Mononuclear cell (primary cell): ENCODE measurements around the gene SRR. TPM values are rescaled to one million over a fixed set of nuclear protein-coding genes. Genes with fewer than 3 reads are reported as not detected.
"Not testable (repeated sequence)": the region's sequence is repeated elsewhere in the genome, so short reads cannot be mapped to it uniquely, and the experiment has no call there.

ENCODE experiments used
- H3K27me3 ChIP-seq: 2 replicates; pipeline ENCODE4 v1.6.0; 2011; ENCODE audit warnings: low read length, control low read depth; ENCODE audit not compliant: insufficient read depth
- H3K4me1 ChIP-seq: 2 replicates; pipeline ENCODE4 v1.5.1; 2011; ENCODE audit warnings: mild to moderate bottlenecking, low read length, control low read depth; ENCODE audit not compliant: insufficient read depth
- H3K4me3 ChIP-seq: 2 replicates; pipeline ENCODE4 v1.5.1; 2011; ENCODE audit warnings: mild to moderate bottlenecking, low read length, moderate library complexity
- H3K9me3 ChIP-seq: 2 replicates; pipeline ENCODE4 v1.5.1; 2011; ENCODE audit warnings: low read depth, mild to moderate bottlenecking, control low read depth, low read length
- total RNA-seq: library from RNA; depleted of rRNA; stranded (reverse); fragments of >200 nt; gene quantifications from one replicate; pipeline ENCODE4 v1.2.3, GENCODE V29; 2012

SRR gene
- total RNA-seq, 1 donor: 2.1 TPM

DNA sequence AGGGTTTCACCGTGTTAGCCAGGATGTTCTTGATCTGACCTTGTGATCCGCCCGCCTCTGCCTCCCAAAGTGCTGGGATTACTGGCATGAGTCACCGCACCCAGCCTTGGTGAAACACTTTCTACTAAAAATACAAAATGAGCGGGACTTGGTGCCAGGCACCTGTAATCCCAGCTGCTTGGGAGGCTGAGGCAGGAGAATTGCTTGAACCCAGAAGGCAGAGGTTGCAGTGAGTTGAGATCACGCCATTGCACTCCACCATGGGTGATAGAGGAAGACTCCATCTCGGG lies 13.1 kb downstream of the SRR start:
- H3K4me1 ChIP-seq, H3K27me3 ChIP-seq, H3K9me3 ChIP-seq, H3K4me3 ChIP-seq: not testable (repeated sequence)

DNA sequence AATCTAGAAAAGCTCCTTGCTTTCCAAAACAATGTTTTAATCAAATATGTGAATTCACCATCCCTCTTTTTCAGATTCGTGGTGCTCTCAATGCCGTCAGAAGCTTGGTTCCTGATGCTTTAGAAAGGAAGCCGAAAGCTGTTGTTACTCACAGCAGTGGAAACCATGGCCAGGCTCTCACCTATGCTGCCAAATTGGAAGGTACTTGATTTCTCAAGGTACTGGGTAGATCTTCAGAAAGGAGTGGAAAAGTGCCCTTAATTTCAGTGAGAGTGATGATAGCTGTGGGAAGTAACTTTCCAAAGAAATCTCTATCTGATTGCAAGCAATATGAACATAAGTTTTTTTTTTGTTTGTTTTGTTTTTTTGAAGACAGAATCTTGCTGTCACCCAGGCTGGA lies 14.0 kb downstream of the SRR start:
- Histone ChIP-seq H3K27me3 (no peaks in the 10 kb centered on the region), H3K4me1 (no peaks in the 10 kb centered on the region), H3K4me3 (no peak overlapping the region), H3K9me3 (no peaks in the 10 kb centered on the region)

DNA sequence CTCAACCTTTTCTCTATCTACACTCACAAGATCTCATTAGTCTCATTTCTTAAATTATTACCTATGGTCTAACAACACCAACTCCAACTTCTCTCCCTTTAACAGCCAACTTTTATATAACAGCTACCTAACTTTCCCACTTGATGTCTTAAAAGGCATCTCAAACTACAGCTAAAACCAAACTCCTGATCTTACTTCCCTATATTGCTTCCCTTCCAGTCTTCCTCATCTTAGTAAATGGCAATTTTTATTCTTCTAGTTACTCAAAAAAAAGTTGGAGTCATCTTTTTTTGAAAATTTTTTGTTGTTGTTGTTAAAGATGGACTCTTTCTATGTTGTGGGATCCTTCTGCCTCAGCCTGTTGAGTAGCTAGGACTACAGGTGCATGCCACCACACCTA lies 15.3 kb downstream of the SRR start:
- Histone ChIP-seq H3K4me1 (no peaks in the 10 kb centered on the region), H3K9me3 (no peaks in the 10 kb centered on the region), H3K4me3 (no peak overlapping the region), H3K27me3 (no peaks in the 10 kb centered on the region)

DNA sequence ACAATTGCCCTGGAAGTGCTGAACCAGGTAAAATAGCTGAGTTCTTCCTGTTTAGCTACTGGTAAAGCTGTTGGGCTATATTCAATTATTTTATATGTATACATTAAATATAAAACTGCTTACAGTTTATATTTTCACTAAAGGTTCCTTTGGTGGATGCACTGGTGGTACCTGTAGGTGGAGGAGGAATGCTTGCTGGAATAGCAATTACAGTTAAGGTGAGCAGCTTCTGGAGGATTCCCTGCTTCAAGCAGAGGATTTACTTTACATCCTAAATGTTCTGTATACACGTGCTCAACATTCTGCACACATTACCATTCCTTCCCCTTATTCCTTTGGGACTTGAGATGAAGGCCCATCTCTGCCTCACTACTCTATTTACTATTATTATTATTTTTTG lies 17.6 kb downstream of the SRR start:
- Histone ChIP-seq H3K4me1 (no peaks in the 10 kb centered on the region), H3K9me3 (no peaks in the 10 kb centered on the region), H3K4me3 (no peak overlapping the region), H3K27me3 (no peaks in the 10 kb centered on the region)

DNA sequence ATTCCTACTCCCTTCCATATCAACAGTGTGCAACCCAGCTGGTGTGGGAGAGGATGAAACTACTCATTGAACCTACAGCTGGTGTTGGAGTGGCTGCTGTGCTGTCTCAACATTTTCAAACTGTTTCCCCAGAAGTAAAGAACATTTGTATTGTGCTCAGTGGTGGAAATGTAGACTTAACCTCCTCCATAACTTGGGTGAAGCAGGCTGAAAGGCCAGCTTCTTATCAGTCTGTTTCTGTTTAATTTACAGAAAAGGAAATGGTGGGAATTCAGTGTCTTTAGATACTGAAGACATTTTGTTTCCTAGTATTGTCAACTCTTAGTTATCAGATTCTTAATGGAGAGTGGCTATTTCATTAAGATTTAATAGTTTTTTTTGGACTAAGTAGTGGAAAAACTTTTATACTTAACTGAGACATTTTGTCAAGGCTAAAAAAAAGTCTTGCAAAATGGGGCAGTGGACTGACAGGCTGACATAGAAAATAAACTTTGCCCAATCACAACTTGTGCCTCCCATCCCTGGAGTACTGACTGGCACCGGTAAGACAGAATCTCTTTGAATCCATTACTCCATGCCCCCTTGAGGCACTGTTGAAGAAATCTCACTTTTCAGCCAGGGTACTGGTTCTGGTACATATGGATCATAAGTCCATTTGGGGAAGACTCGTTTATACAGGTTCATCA lies 20.0 kb downstream of the SRR start:
- Histone ChIP-seq H3K9me3 (no peaks in the 10 kb centered on the region), H3K27me3 (no peaks in the 10 kb centered on the region), H3K4me1 (no peaks in the 10 kb centered on the region), H3K4me3 (no peak overlapping the region)

DNA sequence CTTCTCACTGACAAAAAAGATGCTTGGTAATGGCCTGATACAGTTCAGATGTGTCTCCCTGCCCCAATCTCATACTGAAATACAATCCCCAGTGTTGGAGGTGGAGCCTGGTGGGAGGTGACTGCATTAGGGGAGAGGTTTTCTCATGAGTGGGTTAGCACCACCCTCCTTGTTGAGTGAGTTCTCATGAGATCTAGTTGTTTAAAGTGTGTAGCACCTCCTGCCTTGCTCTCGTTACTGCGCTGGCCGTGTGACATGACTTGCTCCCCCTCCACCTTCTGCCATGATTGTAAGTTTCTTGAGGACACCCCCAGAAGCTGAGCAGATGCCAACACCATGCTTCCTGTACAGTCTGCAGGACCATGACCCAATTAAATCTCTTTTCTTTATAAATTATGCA lies 27.6 kb downstream of the SRR start:
- Histone ChIP-seq H3K9me3 (no peaks in the 10 kb centered on the region), H3K27me3 (no peaks in the 10 kb centered on the region), H3K4me3 (no peak overlapping the region), H3K4me1 (peaks cover 10% of the 10 kb centered on the region)

DNA sequence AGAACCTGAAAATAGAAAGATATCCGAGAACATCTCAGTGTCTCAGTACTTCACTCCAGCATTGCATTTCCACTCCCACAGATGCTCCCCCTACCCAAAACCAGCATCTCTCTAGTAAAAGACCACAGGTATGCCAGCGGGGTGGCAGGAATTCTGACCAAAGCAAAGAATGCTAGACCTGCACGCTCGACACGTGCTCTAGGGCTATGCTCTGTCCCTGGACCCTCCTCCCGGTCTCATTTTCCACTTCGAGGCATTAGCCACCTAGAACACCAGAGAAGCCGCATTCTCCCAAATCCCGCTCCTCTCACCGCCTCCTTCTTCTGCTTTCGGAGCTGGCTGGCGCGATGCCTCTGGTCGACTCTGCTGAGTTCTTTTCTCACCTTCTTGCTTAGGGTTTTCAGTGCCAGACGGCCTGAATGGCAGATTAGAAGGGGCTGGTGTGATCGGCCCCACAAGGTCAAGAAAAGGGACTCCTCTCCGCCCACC lies 32.0 kb downstream of the SRR start:
- no peaks in the 10 kb centered on the region for H3K27me3 ChIP-seq
- peaks cover 15% of the 10 kb centered on the region for H3K4me1 ChIP-seq
- H3K9me3 ChIP-seq: no peaks in the 10 kb centered on the region
- peak overlapping the region; percentile 87 for H3K4me3 ChIP-seq

DNA sequence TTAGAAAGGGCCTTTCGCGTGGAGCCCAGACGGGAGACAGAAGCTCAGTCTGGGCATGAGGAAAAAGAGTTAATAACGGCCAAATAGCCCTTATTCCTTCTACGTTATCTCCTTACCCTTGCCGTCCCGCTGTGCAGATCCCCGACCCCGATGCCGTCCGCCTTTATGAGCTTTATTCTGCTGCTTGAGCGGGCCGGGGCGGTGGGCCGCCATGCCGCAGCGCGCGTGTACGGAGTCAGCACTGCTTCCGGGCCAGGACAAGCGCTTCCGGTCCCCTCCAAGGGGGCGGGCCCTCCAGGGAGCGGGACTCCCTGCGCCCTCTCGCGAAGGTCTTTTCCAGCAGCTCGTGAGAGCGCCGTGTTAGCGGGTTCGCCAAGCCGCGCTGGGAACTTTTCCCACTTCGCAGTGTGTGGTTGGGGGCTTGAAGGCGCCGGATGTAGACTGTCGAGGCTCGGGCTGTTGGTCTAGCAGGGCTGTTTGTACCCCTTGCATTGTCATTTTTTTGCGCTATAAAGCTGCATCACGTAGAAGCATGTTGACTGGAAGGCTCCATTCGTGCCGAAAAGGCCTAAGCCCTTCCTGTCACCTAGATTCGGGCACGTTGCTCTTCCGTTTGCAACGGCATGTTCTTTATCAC lies 32.6 kb downstream of the SRR start, which contains the start of gene TSR1:
Gene TSR1 (minus strand): TSS at position 243 of the 637 bp plus-strand sequence. CDS start 30 bp downstream, at position 213.
- no peaks in the 10 kb centered on the region for H3K27me3 ChIP-seq
- H3K4me3 ChIP-seq: peak within 1 kb of the TSS; percentile 87
- peaks cover 15% of the 10 kb centered on the region for H3K4me1 ChIP-seq
- no peaks in the 10 kb centered on the region for H3K9me3 ChIP-seq

DNA sequence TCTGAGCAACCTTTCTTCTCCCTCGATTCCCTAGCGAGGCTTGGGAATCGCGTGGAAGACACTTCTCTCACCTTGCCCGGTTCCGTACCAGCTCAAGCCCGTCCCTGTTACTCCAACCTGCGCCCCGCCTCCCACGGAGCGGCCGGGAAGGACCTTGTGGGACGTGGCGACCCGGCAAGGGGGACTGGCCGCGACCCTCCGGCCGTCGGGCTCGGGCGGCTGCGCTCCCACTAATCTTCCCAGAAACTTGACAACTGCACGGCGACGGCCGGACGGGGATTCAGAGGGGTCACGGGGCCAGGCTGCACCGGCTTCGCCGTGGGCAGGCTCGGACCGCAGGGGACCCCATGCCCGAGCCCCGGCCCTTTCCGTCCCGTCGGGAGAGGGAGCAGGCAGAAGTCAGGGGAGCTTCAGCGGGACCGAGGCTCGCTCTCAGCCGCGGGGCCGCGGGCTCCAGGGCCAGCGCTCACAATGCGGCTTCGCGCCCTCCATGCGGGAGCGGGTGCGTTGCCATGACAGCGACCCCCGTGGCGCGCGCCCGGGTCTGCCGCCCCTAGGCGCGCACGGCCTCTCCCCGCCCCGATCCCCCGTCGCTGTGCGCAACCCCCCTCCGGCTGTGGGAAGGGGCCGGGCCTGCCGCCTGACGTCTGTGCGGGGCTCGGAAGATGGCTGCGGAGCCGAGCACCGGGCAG lies 33.2 kb downstream of the SRR start, which contains the start of gene SGSM2:
Gene SGSM2 (plus strand): TSS at position 650 of the 692 bp plus-strand sequence. CDS start 188 bp downstream, outside the sequence.
- no peaks in the 10 kb centered on the region for H3K9me3 ChIP-seq
- peaks cover 15% of the 10 kb centered on the region for H3K4me1 ChIP-seq
- H3K4me3 ChIP-seq: peak within 1 kb of the TSS; percentile 87
- no peaks in the 10 kb centered on the region for H3K27me3 ChIP-seq

DNA sequence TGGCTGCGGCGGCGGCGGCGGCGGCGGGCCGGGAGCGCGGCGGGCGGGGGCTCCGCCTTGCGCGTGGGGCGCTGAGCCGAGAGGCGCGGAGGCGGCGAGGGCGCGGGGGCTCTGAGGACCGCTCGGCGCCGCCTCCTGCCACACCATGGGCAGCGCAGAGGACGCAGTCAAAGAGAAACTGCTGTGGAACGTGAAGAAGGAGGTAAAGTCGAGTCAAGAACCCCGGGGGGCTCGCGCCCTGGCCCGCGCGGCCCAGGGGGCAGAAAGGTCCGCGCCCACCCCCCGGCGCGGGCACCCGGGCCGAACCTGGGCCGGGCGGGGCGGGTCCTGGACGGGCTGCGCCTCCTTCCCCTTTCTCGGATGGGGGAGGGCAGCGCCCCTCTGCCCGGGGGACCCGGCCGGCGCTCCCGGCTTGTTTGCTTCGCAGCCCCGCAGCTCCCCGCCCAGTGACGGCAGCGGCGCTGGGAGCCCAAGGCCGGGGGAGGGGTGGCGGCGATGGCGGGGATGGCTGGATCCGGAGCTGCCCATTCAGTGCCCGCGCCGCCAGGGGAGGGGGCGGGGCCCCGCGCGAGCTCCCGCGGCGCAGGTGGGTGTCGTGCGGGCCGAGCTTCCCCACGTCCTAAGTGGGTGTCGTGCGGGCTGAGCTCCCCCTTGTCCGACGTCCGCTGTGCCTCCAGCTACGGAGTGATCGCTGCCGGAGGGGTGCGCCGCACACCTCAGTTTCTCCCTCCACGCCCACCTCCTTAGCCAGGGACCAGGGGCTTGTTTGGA lies 34.0 kb downstream of the SRR start:
- H3K27me3 ChIP-seq: no peaks in the 10 kb centered on the region
- H3K4me3 ChIP-seq: peak overlapping the region; percentile 87
- H3K9me3 ChIP-seq: no peaks in the 10 kb centered on the region
- H3K4me1 ChIP-seq: peaks cover 15% of the 10 kb centered on the region

DNA sequence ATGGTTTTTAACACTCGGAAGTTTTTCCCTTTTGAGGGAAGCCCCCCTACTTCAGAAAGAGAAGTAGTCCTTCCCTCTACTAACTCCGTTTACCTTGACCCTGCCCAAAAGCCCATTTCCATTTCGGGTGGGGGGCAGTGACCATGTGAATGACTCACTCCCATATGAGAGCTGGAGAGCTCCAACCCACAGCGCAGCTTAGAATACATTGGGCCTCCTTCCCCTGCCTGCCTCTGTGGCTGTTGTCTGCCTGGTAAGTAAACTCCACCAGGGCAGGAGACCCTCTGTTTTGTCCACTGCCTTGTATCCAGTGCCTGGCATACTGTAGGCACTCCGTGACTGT lies 34.5 kb downstream of the SRR start:
- Histone ChIP-seq H3K4me3 (peak overlapping the region; percentile 87), H3K4me1 (peaks cover 15% of the 10 kb centered on the region), H3K27me3 (no peaks in the 10 kb centered on the region), H3K9me3 (no peaks in the 10 kb centered on the region)

DNA sequence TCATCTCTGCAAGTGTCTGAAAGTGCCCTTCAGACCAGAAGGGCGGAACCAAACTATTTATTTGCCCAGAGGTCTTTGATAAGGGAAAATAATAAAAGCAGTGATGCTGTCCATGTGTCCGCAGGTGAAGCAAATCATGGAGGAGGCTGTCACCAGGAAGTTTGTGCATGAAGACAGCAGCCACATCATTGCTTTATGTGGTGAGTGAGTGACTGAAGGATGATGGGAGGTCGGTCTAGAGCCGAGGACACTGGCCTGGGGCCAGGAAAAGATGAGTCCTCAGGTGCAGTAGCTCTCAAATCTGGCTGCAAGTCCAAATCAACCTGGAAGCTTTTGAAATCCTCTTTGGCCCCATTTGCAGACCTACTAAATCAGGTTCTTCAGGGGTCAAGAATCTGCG lies 39.7 kb downstream of the SRR start:
- H3K9me3 ChIP-seq: no peaks in the 10 kb centered on the region
- H3K4me1 ChIP-seq: peaks cover under 1% of the 10 kb centered on the region
- no peak overlapping the region for H3K4me3 ChIP-seq
- no peaks in the 10 kb centered on the region for H3K27me3 ChIP-seq

DNA sequence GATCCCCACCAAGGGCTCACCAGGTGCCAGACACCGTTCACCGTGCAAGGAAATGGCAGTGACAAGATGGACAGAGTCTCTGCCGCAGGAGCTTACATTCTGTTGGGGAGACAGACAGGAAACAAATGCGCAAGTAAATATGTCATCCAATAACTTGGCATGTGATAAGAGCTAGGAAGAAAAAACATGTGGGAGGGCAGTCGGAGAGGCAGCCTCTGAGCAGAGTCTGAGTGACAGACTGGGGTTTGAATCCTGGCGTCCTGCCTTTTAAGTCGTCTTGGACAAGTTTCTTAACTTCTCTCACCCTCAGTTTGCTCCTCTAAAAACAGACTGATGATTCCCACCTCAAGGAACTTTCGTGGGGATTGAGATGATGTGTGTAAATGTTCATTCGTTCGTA lies 40.8 kb downstream of the SRR start:
- no peaks in the 10 kb centered on the region for H3K27me3 ChIP-seq
- no peaks in the 10 kb centered on the region for H3K4me1 ChIP-seq
- H3K4me3 ChIP-seq: no peak overlapping the region
- no peaks in the 10 kb centered on the region for H3K9me3 ChIP-seq

DNA sequence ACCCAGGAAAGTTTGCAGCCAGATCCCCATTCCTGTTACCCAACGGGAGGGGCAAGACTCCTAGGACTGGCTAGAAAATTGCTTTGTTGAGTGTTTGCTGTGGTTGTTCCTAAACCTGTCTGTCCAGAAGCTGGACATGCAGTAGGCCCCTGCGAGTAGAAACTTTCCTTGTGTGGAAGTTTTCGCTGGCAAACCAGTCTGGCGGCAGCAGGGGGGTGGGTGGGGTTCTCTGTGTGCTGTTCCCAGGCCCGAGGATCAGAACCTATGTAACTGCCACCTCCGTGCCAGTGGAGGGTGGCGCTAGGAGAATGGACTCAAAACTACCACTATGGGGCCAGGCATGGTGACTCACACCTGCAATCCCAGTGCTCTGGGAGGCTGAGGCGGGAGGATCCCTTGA lies 42.7 kb downstream of the SRR start:
- Histone ChIP-seq H3K9me3 (no peaks in the 10 kb centered on the region), H3K27me3 (no peaks in the 10 kb centered on the region), H3K4me1 (no peaks in the 10 kb centered on the region), H3K4me3 (no peak overlapping the region)
